ENCODE data around the gene MSL3B.
"Not testable (repeated sequence)": the region's sequence is repeated elsewhere in the genome, so short reads cannot be mapped to it uniquely, and the experiment has no call there.

The MSL3B gene

GRCh38 chr2:233867993-233868532 lies at the start of gene MSL3B:
Gene MSL3B (minus strand): TSS chr2:233868386.
- no peak for DNase-seq (ENCODE audit: low read depth)

GRCh38 chr2:233917116-233917515 lies 48.9 kb upstream of the MSL3B start, which contains the start of gene TRPM8:
Gene TRPM8 (plus strand): TSS chr2:233917373. CDS start chr2:233926538, 9,165 bp downstream.
- DNase-seq (ENCODE audit: low read depth) = no peak

GRCh38 chr2:233915128-233915527 lies 46.9 kb upstream of the MSL3B start:
- DNase-seq (ENCODE audit: low read depth) = no peak

- no peak for DNase-seq (ENCODE audit: low read depth)
Measured at GRCh38 chr2:233912691-233913423, 44.7 kb upstream of the MSL3B start.

GRCh38 chr2:233907627-233908026 lies 39.4 kb upstream of the MSL3B start:
- no peak for DNase-seq (ENCODE audit: low read depth)

GRCh38 chr2:233905945-233906344 lies 37.8 kb upstream of the MSL3B start:
- no peak for DNase-seq (ENCODE audit: low read depth)

GRCh38 chr2:233901884-233902283 lies 33.7 kb upstream of the MSL3B start:
- DNase-seq (ENCODE audit: low read depth) = no peak

- DNase-seq (ENCODE audit: low read depth) = no peak
Measured at GRCh38 chr2:233901367-233901766, 33.2 kb upstream of the MSL3B start.

GRCh38 chr2:233896253-233896652 lies 28.1 kb upstream of the MSL3B start:
- not testable (repeated sequence) for DNase-seq (ENCODE audit: low read depth)

- no peak for DNase-seq (ENCODE audit: low read depth)
Measured at GRCh38 chr2:233892793-233893192, 24.6 kb upstream of the MSL3B start.

GRCh38 chr2:233882353-233882752 lies 14.2 kb upstream of the MSL3B start:
- no peak for DNase-seq (ENCODE audit: low read depth)

- DNase-seq (ENCODE audit: low read depth) = not testable (repeated sequence)
Measured at GRCh38 chr2:233872125-233872524, 3.9 kb upstream of the MSL3B start.

- no peak for DNase-seq (ENCODE audit: low read depth)
Measured at GRCh38 chr2:233871432-233871831, 3.2 kb upstream of the MSL3B start.

GRCh38 chr2:233866479-233866878 lies 1.7 kb downstream of the MSL3B start:
- DNase-seq (ENCODE audit: low read depth) = no peak

GRCh38 chr2:233865838-233866237 lies 2.3 kb downstream of the MSL3B start:
- DNase-seq (ENCODE audit: low read depth) = no peak

- DNase-seq (ENCODE audit: low read depth) = no peak
Measured at GRCh38 chr2:233862261-233862768, 5.9 kb downstream of the MSL3B start.

- no peak for DNase-seq (ENCODE audit: low read depth)
Measured at GRCh38 chr2:233858331-233858730, 9.9 kb downstream of the MSL3B start.

GRCh38 chr2:233857511-233858141 lies 10.6 kb downstream of the MSL3B start:
- DNase-seq (ENCODE audit: low read depth) = no peak

- DNase-seq (ENCODE audit: low read depth) = no peak
Measured at GRCh38 chr2:233856184-233856583, 12.0 kb downstream of the MSL3B start.

- DNase-seq (ENCODE audit: low read depth) = no peak
Measured at GRCh38 chr2:233855345-233855744, 12.8 kb downstream of the MSL3B start.

GRCh38 chr2:233854241-233854981 lies 13.8 kb downstream of the MSL3B start, which contains the start of gene HJURP:
Gene HJURP (minus strand): TSS chr2:233854535. CDS start chr2:233854500, 35 bp downstream.
- peak; percentile 34 for DNase-seq (ENCODE audit: low read depth)

GRCh38 chr2:233853883-233854240 lies 14.3 kb downstream of the MSL3B start:
- no peak for DNase-seq (ENCODE audit: low read depth)

All from HS-27A (cell line).